Measurements from ENCODE around the gene AFAP1. TPM values are rescaled to one million over a fixed set of nuclear protein-coding genes. Genes with fewer than 3 reads are reported as not detected.

Gene AFAP1
- total RNA-seq, 1 experiment from 2014 or later, result 13.9 TPM

DNA sequence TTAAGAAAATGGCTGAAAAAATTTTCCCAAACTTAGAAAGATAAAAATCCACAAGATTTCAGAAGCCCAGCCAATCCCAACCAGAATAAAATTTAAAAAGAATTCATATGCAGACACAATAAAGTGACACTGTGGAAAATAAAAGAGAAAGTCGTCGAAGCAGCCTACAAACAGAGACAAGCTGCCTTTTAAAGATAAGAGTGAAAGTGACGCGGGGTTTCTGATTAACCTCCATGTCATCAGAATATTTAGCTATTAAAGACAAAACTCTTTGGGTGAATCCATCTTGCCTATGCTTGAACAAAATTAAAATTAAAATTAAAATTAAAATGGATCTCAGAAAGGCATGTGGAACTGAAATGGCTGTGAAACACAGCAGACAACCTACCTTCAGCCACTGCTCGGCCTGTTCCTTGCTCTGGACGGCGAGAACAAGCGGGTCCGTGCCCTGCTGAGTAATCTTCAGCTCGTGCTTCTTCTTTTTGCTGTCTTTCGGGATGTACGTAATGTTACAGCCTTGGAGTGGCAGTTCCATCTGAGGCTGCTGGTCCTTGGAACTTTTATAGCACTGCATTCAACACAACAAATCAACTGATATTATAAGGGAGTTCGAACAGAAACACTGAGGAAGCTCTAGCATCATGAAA lies 101.4 kb downstream of the AFAP1 start:
- Histone ChIP-seq H3K36me3 (peaks cover 13% of the 10 kb centered on the region), H3K27ac (no peak overlapping the region)

DNA sequence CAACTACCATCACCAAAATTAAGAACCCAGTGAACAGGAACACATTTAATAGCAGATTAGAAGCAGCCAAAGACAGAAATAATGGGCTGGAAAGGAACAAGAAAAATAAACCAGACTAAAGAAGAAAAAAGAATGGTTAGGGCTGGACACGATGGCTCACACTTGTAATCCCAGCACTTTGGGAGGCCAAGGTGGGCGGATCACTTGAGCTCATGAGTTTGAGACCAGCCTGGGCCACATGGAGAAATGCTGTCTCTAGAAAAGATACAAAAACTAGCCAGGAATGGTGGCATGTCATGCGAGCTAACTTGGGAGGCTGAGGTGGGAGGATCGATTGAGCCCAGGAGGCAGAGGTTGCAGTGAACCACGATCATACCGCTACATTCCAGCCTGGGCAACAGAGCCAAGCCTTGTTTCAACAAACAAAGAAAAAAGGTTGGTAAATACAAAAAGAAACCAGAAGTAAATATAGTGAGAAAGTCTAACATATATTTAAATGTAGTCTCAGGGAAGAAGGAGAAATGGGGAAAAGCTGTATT lies 102.0 kb downstream of the AFAP1 start:
- Histone ChIP-seq H3K4me1 (peaks cover 5% of the 10 kb centered on the region), H3K27ac (no peak overlapping the region), H3K36me3 (peaks cover 13% of the 10 kb centered on the region)

More for the DNA sequence above, 101.4 kb downstream of the AFAP1 start:
- H3K9me3 ChIP-seq (replicated peaks), result no peaks in the 10 kb centered on the region
- H3K4me3 ChIP-seq, result no peak overlapping the region
- no peaks in the 10 kb centered on the region for H3K27me3 ChIP-seq
- DNase-seq, result no peak
- peaks cover 10% of the 10 kb centered on the region for H3K4me1 ChIP-seq

DNA sequence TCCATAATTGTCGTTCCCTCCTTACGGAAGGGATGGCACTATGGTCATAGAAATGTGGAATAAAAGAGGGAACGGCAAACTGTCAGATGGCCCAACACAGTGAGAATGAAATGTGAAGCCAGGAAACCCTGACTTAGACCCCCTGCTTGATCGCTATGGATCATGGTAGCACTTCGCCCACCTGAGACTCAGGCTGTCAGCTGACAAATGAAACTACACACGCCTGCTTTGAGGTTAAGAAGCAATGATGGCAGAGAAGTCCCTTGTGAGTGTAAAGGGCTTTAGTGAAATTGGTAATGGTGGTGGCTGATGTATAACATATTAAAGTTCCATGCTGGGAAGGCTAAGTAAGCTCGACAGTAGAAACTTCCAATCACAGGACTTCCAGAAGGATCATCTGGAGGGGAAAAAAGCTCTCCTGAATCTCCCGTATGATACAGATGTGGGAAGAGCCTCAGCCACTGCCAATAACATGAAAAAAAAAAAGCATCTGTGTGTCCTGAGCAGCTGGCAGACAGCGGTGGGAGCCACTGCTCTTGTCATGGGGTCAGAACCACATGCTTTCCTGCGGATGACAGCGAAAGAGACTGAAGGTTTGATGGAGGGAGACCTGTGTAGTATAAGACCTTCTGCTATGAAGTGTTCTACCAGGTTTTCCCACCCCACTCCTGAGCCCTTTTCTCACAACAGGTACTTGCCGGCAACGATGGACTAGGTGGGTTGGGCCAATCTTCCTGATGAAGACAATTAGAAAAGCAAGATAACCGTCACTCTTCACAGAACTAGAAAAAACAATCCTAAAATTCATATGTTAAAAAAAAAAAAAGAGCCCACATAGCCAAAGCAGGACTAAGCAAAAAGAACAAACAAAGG lies 107.6 kb downstream of the AFAP1 start:
- Histone ChIP-seq H3K4me3 (no peak overlapping the region), H3K4me1 (peaks cover 11% of the 10 kb centered on the region), H3K36me3 (peaks cover 8% of the 10 kb centered on the region), H3K9me3 (replicated peaks) (no peaks in the 10 kb centered on the region), H3K27me3 (no peaks in the 10 kb centered on the region), H3K27ac (no peak overlapping the region)
- no peak for DNase-seq

More for the DNA sequence above, 102.0 kb downstream of the AFAP1 start:
- Histone ChIP-seq H3K4me3 (no peak overlapping the region), H3K9me3 (replicated peaks) (no peaks in the 10 kb centered on the region), H3K27me3 (no peaks in the 10 kb centered on the region)
- no peak for DNase-seq

DNA sequence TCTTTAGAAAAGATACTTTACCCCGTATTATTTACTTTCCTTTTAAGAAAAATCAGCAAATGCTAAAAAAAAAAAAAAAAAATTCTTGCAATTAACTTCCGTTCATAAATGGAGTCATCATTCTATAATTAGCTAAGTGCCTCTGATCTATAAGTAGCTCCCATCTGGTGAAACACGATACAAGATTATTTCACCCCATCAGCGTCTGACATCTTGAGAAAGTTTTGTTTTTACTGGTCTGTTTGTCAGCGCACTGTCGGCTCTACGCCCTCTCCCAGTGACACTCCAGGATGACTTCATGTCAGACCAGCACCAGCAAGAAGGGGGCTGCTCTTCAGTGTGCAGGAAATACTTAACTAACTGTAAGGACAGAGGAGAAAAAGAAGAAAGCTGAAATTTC lies 108.3 kb downstream of the AFAP1 start:
- Histone ChIP-seq H3K27ac (no peak overlapping the region), H3K9me3 (replicated peaks) (no peaks in the 10 kb centered on the region), H3K4me3 (no peak overlapping the region), H3K27me3 (no peaks in the 10 kb centered on the region), H3K4me1 (peaks cover 11% of the 10 kb centered on the region), H3K36me3 (peaks cover 8% of the 10 kb centered on the region)
- DNase-seq, result no peak

DNA sequence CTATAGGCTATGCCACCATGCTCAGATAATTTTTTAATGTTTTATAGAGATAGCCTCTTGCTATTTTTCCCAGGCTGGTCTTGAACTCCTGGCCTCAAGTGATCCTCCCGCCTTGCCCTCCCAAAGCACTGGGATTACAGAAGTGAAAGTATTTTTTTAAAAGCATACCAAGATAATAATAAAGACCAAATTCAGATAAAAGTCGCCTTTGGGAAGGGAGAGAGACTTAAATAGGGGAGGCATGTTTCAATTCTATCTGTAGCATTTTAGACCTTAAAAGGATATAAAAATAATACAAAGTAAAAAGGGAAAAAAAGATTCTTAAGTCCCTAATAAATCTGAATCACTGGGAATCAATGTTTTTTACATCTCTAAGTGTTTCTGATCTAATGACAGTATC lies 108.9 kb downstream of the AFAP1 start:
- H3K9me3 ChIP-seq (replicated peaks), result no peaks in the 10 kb centered on the region
- H3K4me1 ChIP-seq, result peaks cover 11% of the 10 kb centered on the region
- no peaks in the 10 kb centered on the region for H3K27me3 ChIP-seq
- H3K36me3 ChIP-seq, result peaks cover 6% of the 10 kb centered on the region
- DNase-seq, result no peak
- H3K27ac ChIP-seq, result no peak overlapping the region
- no peak overlapping the region for H3K4me3 ChIP-seq

DNA sequence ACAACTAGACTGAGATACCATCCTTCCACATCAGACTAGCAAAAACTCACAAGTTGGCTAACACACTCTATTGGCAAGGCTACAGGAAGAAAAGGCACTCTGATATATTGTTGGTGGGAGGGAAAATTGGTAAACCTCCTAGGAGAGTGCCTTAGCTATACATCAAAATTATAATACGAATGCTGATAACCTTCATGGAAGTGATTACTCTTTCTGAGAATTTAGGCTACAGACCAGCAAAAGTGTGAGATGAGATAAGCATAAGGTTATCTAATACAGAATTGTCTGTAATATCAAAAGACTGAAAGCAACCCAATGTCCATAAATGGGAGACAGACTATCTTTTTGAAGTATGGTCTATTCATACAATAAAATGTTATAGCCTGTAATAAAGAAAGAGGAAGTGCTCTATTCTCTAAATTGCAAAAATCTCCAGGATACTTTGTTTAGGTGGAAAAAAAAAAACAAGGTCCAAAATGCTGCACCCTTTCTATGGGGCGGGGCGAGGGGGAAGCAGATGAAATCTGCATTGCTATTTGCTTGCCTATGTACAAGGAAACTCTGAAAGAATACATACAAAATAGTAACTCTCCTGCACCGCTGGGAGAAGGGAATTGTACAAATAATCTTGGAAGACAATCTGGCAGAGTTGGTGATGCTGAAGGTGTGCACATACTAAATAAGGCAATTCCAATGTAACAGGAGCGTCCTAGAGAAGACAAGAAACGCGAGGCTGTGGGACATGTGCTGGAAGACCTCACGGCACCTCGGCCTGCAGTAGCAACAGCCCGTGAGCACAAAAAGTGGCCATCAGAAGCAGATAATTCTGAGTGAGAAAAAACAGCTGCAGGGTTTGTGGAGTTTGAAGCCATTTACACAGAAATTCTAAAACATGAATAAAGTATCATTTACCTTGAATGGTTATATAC lies 109.7 kb downstream of the AFAP1 start:
- peaks cover 11% of the 10 kb centered on the region for H3K4me1 ChIP-seq
- no peak overlapping the region for H3K27ac ChIP-seq
- DNase-seq, result no peak
- no peak overlapping the region for H3K4me3 ChIP-seq
- peaks cover 6% of the 10 kb centered on the region for H3K36me3 ChIP-seq
- H3K27me3 ChIP-seq, result no peaks in the 10 kb centered on the region
- H3K9me3 ChIP-seq (replicated peaks), result no peaks in the 10 kb centered on the region

DNA sequence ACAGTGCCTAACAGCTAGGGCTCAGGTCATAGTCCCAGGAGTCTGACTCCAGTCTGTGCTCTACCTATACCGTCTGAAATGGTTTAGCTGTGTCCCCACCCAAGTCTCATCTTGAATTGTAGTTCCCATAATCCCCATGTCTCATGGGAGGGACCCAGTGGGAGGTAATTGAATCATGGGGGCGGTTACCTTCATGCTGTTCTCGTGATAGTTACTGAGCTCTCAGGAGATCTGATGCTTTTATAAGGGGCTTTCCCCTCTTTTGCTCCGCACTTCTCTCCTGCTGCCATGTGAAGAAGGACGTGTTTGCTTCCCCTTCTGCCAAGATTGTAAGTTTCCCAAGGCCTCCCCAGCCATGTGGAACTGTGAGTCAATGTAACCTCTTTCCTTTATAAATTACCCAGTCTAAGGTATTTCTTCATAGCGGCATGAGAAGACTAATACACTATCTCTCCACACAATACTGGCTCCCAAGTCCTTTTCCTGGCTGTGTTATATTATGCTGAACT lies 110.8 kb downstream of the AFAP1 start:
- Histone ChIP-seq H3K36me3 (peaks cover 3% of the 10 kb centered on the region; the same call in 1 of the 2 replicates), H3K4me3 (no peak overlapping the region), H3K27me3 (no peaks in the 10 kb centered on the region), H3K4me1 (peaks cover 11% of the 10 kb centered on the region), H3K9me3 (replicated peaks) (no peaks in the 10 kb centered on the region), H3K27ac (peak overlapping the region; percentile 17)
- DNase-seq, result no peak

DNA sequence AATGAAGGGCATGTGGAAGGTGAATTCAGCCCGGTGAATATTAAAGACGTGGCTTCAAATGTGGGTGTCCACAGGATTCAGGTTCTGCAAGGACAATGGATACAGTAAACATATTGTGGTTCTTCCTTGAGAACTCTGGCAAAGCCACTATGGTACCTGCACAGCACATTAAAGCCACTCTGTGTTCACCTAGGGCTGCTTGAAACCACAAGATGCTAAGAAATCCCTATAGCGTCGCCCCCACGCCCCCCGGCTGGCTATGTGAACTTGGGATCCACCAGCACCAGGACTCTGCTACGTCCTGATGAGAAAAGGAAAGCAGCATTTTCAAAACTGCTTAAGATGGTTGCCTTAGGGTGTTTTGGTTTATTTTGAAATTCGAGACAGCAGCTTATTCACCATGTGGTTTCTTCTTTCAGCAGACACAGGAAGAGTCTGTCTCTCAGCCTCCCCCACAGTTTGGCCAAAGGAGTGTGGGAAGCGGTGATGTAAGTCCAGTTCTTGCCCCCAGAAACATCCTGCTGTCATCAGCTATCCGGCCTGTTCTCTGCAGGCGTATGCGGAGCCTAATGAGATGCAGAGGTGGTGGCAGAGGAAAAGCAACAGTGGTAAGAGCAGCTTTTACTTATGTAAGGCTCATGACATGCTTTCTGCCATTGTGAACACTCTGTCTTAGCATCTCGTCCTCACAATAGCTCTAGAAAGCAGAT lies 111.5 kb downstream of the AFAP1 start:
- peak; percentile 85 to 91 for DNase-seq
- H3K27ac ChIP-seq, result peak overlapping the region; percentile 17
- H3K36me3 ChIP-seq, result peaks cover 3% of the 10 kb centered on the region; the same call in 1 of the 2 replicates
- no peaks in the 10 kb centered on the region for H3K27me3 ChIP-seq
- H3K4me3 ChIP-seq, result no peak overlapping the region
- no peaks in the 10 kb centered on the region for H3K9me3 ChIP-seq (replicated peaks)
- peaks cover 11% of the 10 kb centered on the region for H3K4me1 ChIP-seq

DNA sequence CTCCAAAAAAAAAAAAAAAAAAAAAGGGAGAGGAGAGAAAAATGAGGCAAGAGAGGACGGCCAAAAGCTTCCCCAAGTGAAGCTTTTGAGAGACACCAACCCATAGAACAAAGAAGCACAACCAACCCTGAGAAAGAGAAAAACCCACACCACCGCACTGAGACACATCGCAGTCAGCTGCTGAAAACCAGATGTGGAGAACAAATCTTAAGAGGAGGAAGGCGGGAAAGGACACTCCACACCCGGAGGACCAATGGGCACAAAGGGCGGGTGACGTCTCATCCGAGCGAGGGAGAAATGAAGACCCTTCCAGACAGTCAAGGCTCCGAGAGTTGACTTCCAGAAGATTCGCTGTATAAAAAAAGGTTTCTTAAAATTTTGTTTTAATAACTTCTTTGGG lies 112.1 kb downstream of the AFAP1 start:
- Histone ChIP-seq H3K4me3 (no peak overlapping the region), H3K4me1 (peaks cover 11% of the 10 kb centered on the region), H3K27ac (no peak overlapping the region), H3K27me3 (no peaks in the 10 kb centered on the region), H3K9me3 (replicated peaks) (no peaks in the 10 kb centered on the region), H3K36me3 (peaks cover 3% of the 10 kb centered on the region; the same call in 1 of the 2 replicates)
- DNase-seq, result no peak

DNA sequence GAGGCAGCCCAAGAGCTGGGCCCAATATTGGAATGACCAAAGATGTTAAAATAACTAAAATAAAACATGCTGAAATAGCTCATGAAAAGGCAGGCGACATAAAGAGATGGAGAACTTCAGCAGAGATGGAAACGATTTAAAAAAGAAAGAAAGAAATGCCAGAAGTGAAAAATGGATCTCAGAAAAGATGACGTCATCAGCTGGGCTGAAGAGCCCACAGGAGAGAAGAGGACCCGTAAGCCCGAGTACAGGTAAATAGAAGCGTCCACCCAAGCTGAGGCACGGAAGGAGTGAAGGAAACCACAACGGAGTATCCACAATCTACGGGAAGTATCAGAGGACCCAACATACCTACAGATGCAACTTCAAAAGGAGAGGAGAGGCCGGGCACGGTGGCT lies 112.8 kb downstream of the AFAP1 start:
- H3K27ac ChIP-seq, result no peak overlapping the region

DNA sequence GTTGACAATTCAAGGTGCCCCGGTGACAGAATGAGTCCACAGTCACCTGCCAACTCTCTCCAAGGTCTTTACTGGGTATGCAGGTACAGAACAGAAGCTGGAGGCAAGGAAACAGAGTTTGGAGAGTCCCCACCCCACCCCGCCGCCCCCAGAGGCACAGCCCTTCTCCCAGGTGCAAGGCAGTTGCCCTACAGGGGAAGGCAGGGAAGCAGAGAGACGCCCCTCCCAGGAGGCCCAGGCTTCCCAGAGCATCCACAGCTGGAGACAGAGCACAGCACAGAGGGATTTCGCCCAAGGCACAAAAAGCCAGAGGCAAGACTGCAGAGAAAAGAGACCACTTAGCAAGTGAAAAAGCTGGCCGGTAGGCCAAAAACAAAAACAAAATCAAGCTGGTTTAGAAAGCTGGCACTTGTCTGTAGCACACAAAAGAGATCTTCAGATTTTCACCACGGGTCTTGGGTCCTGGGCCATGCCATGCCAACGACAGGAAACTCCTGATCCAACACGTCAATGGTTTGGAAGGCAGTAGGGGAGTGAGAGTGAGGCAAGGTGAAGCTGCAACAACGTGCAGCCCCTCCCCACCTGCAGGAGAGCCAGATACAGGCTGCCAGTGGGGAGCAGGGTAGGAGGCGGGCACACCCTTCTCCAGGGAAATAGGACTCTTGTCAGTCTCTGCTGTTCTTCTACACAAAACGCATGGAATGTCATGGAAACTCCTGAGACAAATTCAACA lies 113.3 kb downstream of the AFAP1 start:
- no peak overlapping the region for H3K27ac ChIP-seq
- no peaks in the 10 kb centered on the region; the same call in 1 of the 2 replicates for H3K36me3 ChIP-seq
- H3K4me3 ChIP-seq, result no peak overlapping the region
- peaks cover 11% of the 10 kb centered on the region for H3K4me1 ChIP-seq
- H3K27me3 ChIP-seq, result no peaks in the 10 kb centered on the region
- DNase-seq, result no peak
- no peaks in the 10 kb centered on the region for H3K9me3 ChIP-seq (replicated peaks)

More for the DNA sequence above, 112.8 kb downstream of the AFAP1 start:
- H3K4me3 ChIP-seq, result no peak overlapping the region
- DNase-seq, result no peak
- no peaks in the 10 kb centered on the region for H3K9me3 ChIP-seq (replicated peaks)
- peaks cover 11% of the 10 kb centered on the region for H3K4me1 ChIP-seq
- no peaks in the 10 kb centered on the region for H3K27me3 ChIP-seq
- H3K36me3 ChIP-seq, result peaks cover 1% of the 10 kb centered on the region; the same call in 1 of the 2 replicates

DNA sequence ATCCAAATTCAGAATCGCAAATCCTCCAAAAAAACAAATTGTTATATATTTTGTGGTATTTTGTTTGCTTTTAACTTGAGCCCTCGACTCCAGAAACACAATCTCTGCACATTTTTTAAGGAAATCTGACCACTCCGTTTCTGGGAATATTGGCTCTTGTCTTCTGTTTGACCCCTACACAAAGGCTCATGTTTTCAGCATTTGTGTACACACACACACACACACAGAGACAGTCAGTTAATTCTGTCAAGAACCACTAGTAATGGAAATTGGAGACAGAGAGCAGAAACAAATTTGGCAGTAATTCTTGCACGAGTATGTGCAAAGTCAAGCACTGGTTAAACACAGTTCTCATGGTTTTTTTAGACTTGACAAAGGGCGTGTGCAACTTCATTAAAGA lies 115.4 kb downstream of the AFAP1 start:
- H3K27me3 ChIP-seq, result no peaks in the 10 kb centered on the region
- no peaks in the 10 kb centered on the region for H3K36me3 ChIP-seq
- peaks cover 11% of the 10 kb centered on the region for H3K4me1 ChIP-seq
- no peak overlapping the region for H3K27ac ChIP-seq
- no peaks in the 10 kb centered on the region for H3K9me3 ChIP-seq (replicated peaks)
- no peak overlapping the region for H3K4me3 ChIP-seq
- DNase-seq, result no peak

DNA sequence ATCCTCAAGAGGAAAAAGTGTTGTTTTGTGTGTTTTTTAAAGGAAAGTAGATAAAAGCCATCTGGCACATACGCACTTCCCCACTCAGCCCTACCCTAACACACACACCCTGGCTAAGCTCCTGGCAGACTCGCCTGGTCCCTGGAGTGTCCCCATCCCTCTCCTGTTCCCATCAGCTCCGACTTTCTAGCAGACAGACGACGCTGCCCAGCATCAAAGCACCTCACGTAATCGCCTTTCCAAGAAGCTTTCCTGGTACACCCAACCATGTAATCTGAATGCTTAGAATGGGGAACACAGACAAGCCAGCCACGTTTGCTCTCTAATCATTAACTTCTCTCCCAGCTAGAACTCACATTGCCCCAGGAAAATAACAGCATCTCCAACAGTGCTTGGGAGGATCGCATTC lies 116.2 kb downstream of the AFAP1 start:
- no peak overlapping the region for H3K27ac ChIP-seq

More for the DNA sequence above, 116.2 kb downstream of the AFAP1 start:
- Histone ChIP-seq H3K27me3 (no peaks in the 10 kb centered on the region), H3K9me3 (replicated peaks) (no peaks in the 10 kb centered on the region), H3K4me3 (no peak overlapping the region), H3K36me3 (no peaks in the 10 kb centered on the region), H3K4me1 (peaks cover 5% of the 10 kb centered on the region)
- DNase-seq, result no peak

Measured in SJCRH30 (cell line).